ENCODE results near the gene C16orf95.
"Not testable (repeated sequence)": the region's sequence is repeated elsewhere in the genome, so short reads cannot be mapped to it uniquely, and the experiment has no call there.

Gene C16orf95

DNA sequence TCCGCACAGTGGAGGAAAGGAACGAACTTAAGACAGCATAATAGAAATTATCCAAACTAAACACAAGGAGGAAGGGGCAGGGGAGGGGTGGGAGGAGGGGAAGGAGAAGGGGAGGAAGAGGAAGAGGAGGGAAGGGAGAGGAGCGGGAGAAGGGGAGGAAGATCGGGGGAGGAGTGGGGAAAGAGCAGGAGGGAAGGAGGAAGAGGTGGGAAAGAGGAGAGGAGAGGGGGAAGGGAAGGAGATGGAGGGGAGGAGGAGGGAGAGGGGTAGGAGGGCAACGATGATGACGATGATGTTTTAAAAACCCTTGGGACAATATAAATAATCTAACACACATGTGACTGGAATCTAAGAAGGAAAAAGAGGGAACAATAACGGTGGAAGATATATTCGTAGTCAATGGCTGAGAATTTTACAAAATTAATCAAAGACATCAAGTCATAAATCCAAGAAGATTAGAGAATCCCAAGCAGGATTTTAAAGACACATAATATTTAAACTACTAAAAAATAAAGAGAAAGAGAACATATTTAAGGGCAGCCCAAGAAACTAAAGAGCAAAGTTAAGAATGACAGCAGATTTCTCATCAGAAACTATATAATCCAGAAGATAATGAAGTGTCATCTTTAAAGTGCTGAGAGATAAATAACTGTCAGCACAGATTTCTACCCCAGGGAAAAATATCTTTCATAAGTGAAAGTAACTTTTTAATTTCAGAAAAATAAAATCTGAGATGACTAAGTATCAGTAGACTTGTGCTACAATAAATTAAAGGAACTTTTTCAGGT, 30.2 kb downstream of the C16orf95 start:
- DNase-seq (ENCODE audit: low spot score): no peak

- no peak for DNase-seq (ENCODE audit: low spot score)
These were observed 33.0 kb downstream of the C16orf95 start for GRCh38 chr16:87284183-87284582.

DNA sequence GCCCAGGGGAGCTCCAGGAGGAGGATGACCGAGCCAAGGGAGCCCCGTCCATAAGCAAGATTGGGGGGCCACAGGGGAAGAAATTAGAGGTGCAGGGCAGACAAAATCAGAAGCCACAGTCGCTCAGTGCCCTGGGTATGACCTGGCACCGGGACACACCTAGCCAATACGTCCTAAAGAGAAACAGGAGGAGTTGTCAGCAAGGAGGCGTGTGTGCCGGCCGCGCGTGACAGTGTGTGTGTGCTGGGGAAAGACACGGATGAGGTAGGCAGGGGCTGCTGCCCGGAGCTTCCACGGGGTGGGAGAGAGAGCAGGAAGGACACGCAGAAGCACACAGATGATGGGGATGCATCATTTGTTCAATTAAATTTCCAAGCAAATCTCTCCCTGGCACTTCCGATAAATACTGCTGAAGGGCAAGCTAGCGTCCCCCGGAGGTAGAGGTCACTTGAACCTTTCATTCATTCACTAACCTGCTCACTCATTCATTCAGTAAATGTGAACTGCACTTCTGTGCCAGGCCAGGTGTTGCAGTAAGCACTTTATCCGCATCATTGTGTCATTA, 38.0 kb downstream of the C16orf95 start:
- DNase-seq (ENCODE audit: low spot score): no peak

GRCh38 chr16:87278191-87279093, 38.8 kb downstream of the C16orf95 start:
- DNase-seq (ENCODE audit: low spot score): peak; percentile 42

- no peak for DNase-seq (ENCODE audit: low spot score)
These were observed 40.3 kb downstream of the C16orf95 start for GRCh38 chr16:87276924-87277323.

- DNase-seq (ENCODE audit: low spot score): no peak
These were observed 41.0 kb downstream of the C16orf95 start for GRCh38 chr16:87276091-87276701.

DNA sequence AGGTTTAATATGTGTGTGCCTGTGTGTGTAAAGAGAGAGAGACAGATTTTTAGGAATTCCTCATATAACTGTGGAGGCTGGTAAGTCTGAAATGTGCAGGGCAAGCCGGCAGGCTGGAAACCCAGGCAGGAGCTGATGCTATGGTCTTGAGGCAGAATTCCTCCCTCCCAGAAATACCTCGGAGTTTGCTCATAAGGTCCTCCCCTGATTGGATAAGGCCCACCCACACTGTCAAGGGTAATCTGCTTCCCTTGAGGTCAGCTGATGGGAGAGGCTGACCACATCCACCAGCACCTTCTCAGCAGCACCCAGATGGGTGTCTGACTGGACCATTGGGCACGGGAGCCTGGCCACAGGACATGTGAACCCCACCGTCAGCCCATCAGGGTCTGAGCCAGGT, 42.4 kb downstream of the C16orf95 start:
- no peak for DNase-seq (ENCODE audit: low spot score)

DNA sequence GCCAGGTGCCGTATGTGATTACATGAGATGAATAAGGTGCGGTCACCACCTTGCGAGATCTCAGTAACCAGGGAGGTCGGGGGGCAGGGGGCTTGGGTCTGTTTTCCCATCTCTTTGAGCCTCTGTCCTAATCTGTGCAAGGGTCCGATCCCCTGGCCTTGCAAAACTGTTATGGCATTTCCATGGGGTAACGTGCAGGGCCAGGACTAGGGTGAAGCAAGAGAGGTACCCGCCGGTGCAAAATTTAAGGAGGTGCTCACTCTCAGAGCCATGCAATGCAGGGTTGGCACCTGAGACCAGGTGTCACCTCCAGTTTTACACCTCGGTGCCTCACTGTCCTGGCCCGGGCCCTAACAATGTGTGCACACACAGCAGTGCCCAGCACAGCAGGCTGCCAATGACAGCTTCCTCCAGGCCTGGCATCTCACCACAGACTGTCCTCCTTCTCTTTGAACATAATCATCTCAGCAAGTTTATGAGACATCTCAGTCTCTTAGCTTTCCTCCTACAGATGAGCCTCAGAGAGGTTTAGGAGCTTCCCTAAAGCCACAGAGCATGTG, 43.6 kb downstream of the C16orf95 start:
- no peak for DNase-seq (ENCODE audit: low spot score)

- no peak for DNase-seq (ENCODE audit: low spot score)
These were observed 45.9 kb downstream of the C16orf95 start for GRCh38 chr16:87271256-87271655.

DNA sequence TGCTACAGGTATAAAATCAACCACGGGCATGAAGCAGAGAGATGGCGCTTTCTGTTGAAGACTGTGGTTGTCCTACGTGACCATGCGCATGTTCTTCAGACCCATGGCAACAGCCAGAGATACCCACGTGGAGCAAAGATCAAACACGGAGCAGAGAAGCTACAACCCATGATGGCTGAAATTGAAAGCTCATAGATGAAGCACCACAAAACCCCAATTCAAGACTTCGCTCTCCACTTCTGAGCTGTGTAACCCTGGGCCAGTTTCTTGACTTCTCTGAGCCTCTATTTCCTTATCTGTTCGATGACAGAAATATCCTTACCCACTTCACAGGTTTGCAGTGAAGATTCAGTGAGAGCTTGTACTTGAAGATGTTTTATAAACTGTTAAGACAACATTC, 49.6 kb downstream of the C16orf95 start:
- no peak for DNase-seq (ENCODE audit: low spot score)

- no peak for DNase-seq (ENCODE audit: low spot score)
These were observed 50.3 kb downstream of the C16orf95 start for GRCh38 chr16:87266846-87267245.

DNA sequence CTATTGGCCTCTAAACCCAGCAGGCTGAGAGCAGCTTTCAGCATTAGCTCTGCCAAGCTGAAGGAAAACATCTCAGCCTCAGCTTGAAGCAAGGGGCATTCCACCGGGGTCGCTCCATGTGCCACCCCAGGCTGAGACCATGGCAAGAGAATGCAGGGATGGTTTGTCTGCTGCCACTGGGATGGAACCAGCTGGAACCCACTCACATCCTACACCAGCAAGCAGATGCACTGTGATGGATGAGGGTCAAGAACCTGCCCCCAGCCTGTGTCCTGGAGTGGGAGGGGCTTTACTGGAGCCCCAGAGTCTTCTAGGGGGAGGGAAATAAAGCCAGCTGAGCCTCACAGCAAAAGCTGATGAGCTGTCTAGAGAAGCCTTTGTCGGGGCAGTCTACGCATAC, 51.9 kb downstream of the C16orf95 start:
- DNase-seq (ENCODE audit: low spot score): no peak

- no peak for DNase-seq (ENCODE audit: low spot score)
These were observed 52.6 kb downstream of the C16orf95 start for GRCh38 chr16:87264634-87265033.

- no peak for DNase-seq (ENCODE audit: low spot score)
These were observed 53.7 kb downstream of the C16orf95 start for GRCh38 chr16:87263418-87264052.

DNA sequence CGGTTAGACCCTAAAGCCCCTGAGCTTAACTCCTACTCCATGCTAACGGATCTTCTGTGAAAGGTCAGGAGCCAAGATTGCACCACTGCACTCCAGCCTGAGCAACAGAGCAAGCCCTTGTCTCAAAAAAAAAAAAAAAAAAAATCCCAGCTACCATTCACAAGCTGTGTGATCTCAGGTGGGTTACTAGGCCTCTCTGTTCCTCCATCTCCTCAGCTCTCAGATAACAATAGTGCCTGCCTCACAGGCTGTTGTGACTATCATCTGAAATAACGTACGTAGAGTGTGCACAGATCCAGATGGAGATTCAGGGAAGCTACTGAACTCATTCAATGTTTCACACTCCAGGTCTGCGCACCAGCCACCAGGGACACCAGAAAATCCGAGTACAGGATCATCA, 57.8 kb downstream of the C16orf95 start:
- no peak for DNase-seq (ENCODE audit: low spot score)

DNA sequence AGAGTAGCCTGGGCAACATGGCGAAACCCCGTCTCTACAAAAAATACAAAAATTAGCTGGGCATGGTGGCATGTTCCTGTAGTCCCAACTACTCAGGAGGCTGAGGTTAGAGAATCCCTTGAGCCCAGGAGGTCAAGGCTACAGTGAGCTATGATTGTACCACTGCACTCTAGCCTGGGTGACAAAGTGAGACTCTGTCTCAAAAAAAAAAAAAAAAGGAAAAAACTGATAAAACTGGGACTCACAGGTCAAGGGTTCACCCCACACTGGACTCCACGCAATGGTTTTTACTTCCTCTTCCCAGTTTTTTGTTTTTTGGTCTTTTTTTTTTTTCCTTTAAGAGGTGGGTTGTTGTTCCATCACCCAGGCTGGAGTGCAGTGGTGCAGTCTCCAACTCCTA, 58.5 kb downstream of the C16orf95 start:
- DNase-seq (ENCODE audit: low spot score): not testable (repeated sequence)

DNA sequence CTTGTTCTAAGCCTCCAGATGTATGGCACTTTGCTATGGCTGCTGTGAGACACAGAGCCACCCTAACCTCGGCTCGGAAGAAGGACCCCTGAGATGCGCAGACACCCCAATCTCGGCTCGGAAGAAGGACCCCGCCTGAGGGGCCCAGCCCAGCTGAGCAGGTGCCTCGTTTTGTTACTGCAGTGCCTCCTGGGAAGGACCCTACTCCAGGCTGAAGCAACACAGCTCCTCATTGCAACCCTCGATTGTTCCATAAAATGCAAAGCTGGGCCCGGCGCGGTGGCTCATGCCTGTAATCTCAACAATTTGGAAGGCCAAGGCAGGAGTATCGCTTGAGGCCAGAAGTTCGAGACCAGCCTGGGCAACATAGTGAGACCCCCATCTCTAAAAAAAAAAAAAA, 61.3 kb downstream of the C16orf95 start:
- DNase-seq (ENCODE audit: low spot score): no peak

- DNase-seq (ENCODE audit: low spot score): no peak
These were observed 62.5 kb downstream of the C16orf95 start for GRCh38 chr16:87254734-87255133.

DNA sequence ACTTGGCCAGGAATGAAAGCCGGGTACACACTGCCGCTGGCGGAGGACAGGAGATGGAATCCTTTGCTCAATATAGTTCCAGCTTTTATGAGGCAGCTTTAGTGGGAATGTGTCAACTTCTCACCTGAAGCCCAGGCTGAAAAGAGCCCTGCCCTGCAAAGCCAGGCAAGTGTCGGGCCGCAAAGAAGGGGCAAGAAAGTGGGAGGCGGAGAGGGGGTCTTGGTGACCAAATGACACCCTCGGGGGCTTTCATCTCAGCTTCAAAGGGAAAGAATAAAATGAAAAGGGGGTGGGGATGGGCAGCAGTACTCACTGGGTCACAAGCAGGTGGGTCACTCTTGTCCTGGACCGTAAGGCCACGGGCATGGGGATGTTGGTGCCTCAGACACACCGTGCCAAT, 62.9 kb downstream of the C16orf95 start:
- no peak for DNase-seq (ENCODE audit: low spot score)

GRCh38 chr16:87253536-87253935, 63.7 kb downstream of the C16orf95 start:
- DNase-seq (ENCODE audit: low spot score): no peak
